Epithelial cell of prostate (primary cell): ENCODE data around the gene GNPTG.

Experiments
- DNase-seq: peaks from one replicate; pipeline ENCODE4 v3.0.0-alpha.2; 2011; ENCODE audit warnings: low read depth, low spot score
- H3K27ac ChIP-seq: fragments of 450-650 bp; 2 replicates; pipeline ENCODE4 v1.5.1; 2017; ENCODE audit warnings: mild to moderate bottlenecking

GNPTG gene

GRCh38 chr16:1351582-1352362, at the start of gene GNPTG, which contains the start of gene TSR3:
Gene GNPTG, plus strand, starts transcription at chr16:1351931. Its CDS starts 35 bp downstream, at chr16:1351966.
Gene TSR3, minus strand, starts transcription at chr16:1351878. Its CDS starts 74 bp downstream, at chr16:1351804.
- H3K27ac ChIP-seq: peak within 1 kb of the TSS; percentile 14
- DNase-seq: peak; percentile 69

DNA sequence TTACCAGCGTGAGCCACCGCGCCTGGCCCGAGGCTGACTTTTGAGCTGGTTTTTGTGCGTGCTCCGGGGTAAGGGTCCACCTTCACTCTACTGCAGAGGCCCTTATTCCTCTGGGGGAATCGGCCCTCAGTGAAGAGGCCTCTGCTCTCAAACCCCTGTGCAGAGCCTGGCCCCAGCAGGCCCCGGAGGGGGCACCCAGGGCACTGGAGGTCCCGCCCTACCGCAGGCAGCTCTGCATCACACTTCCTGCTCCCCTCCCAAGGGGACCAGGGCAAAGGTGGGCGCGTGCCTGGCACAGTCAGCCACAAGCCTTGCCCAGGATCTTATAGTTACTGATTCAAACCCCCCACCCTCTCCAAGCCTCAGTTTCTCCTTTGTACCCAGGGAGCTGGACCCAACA, 45.9 kb upstream of the GNPTG start:
- DNase-seq: no peak
- H3K27ac ChIP-seq: no peak overlapping the region

DNA sequence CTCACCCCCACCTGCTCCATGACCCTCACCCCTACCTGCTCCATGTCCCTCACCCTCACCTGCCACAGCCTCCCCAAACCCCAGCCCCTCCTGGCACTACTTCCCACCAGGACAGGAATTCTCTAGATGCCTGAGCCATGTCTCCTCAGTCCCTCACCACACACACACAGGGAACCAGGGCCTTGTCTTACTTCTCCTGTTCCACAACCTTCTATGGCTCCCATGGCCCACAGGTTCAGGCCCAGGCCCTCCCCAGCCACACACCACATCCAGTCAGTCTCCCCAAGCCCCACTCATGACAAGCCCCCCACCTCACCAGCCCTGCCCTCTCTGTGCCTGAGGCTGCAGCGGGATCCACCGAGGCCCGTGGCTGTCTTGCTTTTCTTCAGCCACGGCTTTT, 45.4 kb upstream of the GNPTG start:
- no peak for DNase-seq
- H3K27ac ChIP-seq: no peak overlapping the region

- peak; percentile 12 for DNase-seq
- peak overlapping the region; percentile 94 for H3K27ac ChIP-seq
These were observed 43.4 kb upstream of the GNPTG start for GRCh38 chr16:1308036-1308976.

DNA sequence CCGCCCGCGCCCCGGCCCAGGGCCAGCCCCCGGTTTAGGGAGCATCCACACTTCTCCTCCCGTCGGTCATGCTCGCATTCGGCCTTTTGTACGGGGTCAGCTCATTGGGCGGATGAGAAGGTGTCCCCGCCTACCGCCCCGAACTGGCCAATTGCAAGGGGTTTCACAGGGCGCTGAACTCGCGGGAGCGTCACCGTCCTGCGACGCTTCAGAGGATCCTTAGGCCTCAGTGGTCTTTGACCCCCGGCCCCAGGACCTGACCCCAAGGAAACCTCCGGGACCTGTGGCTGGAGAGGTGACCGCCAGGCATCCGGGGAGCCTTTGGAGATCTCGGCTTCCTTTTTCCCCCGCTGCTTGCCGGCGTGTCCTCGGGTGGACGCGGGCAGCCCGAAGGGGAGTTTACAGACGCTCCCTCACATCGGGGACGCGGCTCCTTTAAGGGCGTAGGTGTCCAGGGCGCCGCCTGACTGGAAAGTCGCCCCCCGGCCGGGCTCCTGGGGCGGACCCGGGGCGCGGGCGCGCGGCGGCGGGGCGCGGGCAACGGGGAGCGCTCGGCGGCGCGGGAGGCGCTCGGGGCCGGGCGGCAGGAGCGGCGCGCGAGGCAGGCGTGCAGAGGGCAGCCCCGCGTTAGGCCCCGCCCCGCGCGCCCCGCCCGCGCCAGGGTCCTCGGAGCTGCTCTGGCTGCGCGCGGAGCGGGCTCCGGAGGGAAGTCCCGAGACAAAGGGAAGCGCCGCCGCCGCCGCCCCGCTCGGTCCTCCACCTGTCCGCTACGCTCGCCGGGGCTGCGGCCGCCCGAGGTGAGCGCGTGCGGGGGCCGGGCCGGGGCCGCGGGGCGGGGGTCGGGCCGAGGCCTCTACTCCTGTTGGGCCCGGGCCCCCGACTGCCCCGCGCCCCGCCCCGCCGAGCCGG, 42.5 kb upstream of the GNPTG start, which contains the start of gene UBE2I:
TSS of gene UBE2I (plus strand) at position 660 of the 909 bp plus-strand sequence. CDS start 4,395 bp downstream, outside the sequence.
- peak; percentile 91 for DNase-seq
- peak within 1 kb of the TSS; percentile 94 for H3K27ac ChIP-seq

- peak overlapping the region; percentile 94 for H3K27ac ChIP-seq
- no peak for DNase-seq
These were observed 41.6 kb upstream of the GNPTG start for GRCh38 chr16:1309888-1310831.

- H3K27ac ChIP-seq: peak overlapping the region; percentile 94
- DNase-seq: no peak
These were observed 40.9 kb upstream of the GNPTG start for GRCh38 chr16:1310832-1311200.

- DNase-seq: no peak
- H3K27ac ChIP-seq: no peak overlapping the region
These were observed 40.5 kb upstream of the GNPTG start for GRCh38 chr16:1311212-1311737.

DNA sequence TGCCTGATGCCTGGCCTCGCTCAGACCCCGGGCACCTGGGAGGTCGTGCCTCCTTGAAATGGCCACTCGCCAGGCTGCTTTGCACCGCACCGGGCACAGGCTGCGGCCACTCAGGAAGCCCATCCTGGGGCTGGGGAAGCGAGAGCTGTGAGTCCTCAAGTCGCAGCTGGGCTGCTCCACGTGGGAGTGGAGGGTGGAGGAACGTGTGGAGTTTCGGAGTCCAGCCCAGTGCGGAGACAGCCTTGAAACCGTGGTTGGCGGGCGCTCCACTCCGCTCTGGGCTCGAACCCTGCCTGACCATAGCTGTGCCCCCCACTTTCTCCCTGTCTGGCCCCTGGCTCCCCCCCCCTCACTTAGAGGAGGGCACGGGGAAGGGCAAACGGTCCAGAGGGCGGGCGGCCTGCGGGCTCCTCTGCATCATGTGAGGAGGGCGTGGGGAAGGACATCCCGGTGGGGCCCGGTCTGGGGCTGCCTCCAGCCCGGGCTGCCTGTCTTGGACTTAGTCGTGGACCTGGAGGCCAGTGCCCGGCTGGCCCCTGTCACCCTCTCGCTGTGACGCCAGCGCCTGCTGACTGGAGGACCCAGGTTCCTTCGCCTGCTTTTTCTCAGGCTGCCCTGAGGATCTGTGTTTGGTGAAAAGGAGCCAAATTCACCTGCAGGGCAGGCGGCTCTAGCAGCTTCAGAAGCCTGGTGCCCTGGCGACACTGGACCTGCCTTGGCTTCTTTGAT, 39.8 kb upstream of the GNPTG start:
- DNase-seq: no peak
- H3K27ac ChIP-seq: no peak overlapping the region

- no peak overlapping the region for H3K27ac ChIP-seq
- no peak for DNase-seq
These were observed 39.3 kb upstream of the GNPTG start for GRCh38 chr16:1312467-1312816.

DNA sequence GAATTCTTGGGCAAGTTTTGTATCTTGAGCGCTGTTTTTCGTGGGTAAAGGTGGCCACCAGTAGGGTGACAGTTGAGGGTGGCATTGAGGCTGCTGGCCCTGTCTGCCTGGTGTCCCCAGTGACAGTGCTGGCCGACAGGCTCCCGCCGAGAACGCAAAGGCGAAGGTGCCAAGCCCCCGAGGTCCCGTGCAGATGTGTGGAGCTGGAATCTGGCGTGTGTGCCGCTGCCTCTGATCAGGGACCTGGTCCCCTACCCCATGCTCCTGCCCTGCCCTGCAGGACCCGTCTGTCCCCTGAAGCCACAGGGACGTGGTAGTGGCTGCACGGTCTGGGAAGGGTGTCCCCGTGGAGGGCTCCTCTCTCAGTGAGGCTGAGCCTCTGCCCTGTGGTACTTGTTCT, 38.8 kb upstream of the GNPTG start:
- no peak overlapping the region for H3K27ac ChIP-seq
- no peak for DNase-seq

DNA sequence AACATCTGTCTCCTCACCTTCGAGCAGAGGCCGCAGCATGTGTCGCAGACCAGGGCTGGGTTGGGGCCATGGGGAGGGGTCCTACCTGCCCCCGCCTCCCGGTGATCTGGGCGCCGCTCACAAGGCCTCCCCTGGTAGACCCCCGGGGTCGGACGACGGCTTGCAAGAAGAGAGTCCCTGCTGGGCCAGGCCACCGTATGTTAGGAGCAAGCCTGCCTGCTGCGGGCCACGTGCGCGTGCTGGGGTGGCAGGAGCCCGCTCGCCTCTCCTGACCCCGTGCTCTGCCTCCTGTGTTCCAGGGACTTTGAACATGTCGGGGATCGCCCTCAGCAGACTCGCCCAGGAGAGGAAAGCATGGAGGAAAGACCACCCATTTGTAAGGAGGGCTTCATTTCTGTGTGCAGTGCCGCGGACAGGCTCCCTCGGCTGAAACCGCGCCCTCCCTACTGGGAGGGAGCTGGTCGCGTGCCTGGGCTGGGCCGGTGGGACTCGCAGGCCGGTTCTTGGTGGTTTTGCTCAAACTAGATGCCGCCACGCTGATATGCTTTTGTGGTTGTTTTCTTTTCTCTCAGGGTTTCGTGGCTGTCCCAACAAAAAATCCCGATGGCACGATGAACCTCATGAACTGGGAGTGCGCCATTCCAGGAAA, 37.9 kb upstream of the GNPTG start:
- no peak overlapping the region for H3K27ac ChIP-seq
- DNase-seq: no peak

- no peak for DNase-seq
- H3K27ac ChIP-seq: no peak overlapping the region
These were observed 37.2 kb upstream of the GNPTG start for GRCh38 chr16:1314399-1315068.

DNA sequence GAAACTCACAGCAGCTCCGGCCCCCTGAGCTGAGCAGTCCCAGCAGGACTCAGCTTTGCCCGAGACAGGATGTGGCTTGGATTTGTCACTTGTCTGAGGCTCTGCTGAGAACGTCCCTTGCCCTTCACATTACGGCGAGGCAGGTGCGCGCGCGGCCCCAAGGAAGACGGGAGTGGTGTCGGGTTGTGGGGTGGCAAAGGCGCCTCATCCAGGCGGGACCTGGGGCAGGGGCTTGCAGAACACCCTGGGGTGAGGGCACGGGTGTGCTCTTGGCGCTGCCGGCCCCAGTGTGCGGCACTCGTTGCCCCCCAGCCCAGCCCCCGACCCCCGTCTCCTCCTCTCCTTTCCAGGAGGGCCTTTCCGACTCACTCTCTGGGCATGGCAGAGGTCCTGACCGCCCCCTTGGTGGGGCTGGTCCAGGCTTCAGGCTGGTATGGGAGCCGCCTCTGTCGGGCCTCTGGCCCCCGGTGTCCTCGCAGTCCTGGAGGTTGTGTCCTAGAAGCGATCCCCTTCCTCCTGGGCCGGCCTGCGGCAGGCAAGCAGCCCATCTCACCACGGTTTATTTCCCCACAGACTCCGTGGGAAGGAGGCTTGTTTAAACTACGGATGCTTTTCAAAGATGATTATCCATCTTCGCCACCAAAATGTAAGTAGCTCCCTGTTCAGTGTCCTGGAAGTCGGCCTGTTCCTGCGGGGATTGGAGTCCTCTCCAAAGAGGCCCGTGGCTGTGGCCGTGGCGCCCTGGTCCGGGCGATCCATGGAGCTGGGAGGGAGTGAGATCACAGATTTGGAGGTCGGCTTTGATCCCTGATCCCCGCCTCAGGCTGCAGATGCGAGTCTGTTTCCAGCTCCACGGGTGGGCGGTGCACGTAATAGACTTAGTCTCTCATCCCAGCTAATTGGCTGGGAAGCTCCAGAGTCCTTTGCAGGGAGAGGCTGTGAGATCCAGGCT, 36.4 kb upstream of the GNPTG start:
- H3K27ac ChIP-seq: no peak overlapping the region
- DNase-seq: no peak

DNA sequence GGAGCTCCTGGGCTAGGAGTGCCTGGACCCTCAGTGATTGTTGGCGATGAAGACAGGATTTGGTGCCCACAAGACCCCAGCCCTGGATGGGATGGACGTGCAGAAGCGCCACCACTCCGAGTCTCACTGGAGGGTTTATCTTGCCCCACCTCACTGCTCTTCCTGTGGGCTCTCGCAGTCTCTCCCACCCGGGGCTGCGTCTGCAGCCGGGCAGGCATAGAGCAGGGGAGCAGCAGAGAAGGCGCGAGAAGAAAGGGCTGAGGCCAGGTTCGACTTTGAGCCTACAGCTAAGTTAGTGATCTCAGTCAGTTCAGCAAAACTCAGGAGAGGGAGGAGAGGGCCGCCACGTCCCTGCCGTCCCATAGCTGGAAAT, 35.7 kb upstream of the GNPTG start:
- DNase-seq: no peak
- H3K27ac ChIP-seq: no peak overlapping the region
